HG03442 (cell line): ENCODE results near the gene ABHD8.

Source experiments
- ATAC-seq: cut with Tn5 transposase; IDR thresholded peaks from one replicate; pipeline ENCODE4 v1.9.1; 2021; ENCODE audit warnings: mild to moderate bottlenecking, moderate library complexity; ENCODE audit not compliant: unreplicated experiment

The ABHD8 gene

GRCh38 chr19:17323300-17323963, 20.2 kb upstream of the ABHD8 start:
- ATAC-seq, result no peak

GRCh38 chr19:17322854-17323253, 19.6 kb upstream of the ABHD8 start:
- ATAC-seq, result no peak

GRCh38 chr19:17321655-17322489, 18.6 kb upstream of the ABHD8 start:
- no peak for ATAC-seq

- ATAC-seq, result no peak
Observed at GRCh38 chr19:17320435-17320834, 17.2 kb upstream of the ABHD8 start.

GRCh38 chr19:17319473-17320238, 16.4 kb upstream of the ABHD8 start:
- ATAC-seq, result no peak

- ATAC-seq, result no peak
Observed at GRCh38 chr19:17318966-17319365, 15.7 kb upstream of the ABHD8 start.

- ATAC-seq, result no peak
Observed at GRCh38 chr19:17314007-17314593, 10.9 kb upstream of the ABHD8 start.

- no peak for ATAC-seq
Observed at GRCh38 chr19:17312189-17313113, 9.2 kb upstream of the ABHD8 start.

- ATAC-seq, result no peak
Observed at GRCh38 chr19:17311455-17312188, 8.4 kb upstream of the ABHD8 start.

- no peak for ATAC-seq
Observed at GRCh38 chr19:17309965-17310461, 6.8 kb upstream of the ABHD8 start.

- peak; percentile 52 for ATAC-seq
Observed at GRCh38 chr19:17309198-17309964, 6.2 kb upstream of the ABHD8 start, which contains the start of gene DDA1. Gene DDA1, plus strand, starts transcription at chr19:17309563. Its CDS starts 92 bp downstream, at chr19:17309655.

- ATAC-seq, result no peak
Observed at GRCh38 chr19:17307876-17308377, 4.7 kb upstream of the ABHD8 start.

GRCh38 chr19:17306285-17306714, 3.1 kb upstream of the ABHD8 start:
- no peak for ATAC-seq

- ATAC-seq, result peak; percentile 68
Observed at GRCh38 chr19:17305517-17306284, 2.5 kb upstream of the ABHD8 start, which contains the start of gene MRPL34. Gene MRPL34, plus strand, starts transcription at chr19:17305872. Its CDS starts 21 bp downstream, at chr19:17305893.

GRCh38 chr19:17305216-17305516, 1.9 kb upstream of the ABHD8 start:
- no peak for ATAC-seq

GRCh38 chr19:17304386-17305215, 1.4 kb upstream of the ABHD8 start:
- ATAC-seq, result no peak

- ATAC-seq, result no peak
Observed at GRCh38 chr19:17303940-17304267, 679 bp upstream of the ABHD8 start.
